ENCODE results near the gene TMEM164.

Gene TMEM164

DNA sequence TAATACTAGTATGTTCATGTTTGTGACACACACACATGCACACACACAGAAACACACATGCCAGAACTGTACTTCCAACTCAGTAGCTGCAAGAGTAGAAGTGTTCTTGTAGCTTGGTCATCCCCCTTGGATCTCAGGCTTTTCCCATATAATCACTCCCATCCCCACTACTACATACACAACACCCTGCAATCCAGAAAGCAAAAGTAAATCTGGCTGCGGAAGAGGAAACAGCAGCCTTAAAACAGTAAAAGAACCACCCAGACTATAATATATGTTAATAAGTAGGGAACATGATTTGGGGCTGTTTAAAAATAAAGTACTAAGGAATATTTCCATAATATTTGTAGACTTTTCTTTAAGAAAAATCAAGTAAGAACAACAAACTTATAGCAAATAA, 211.8 kb downstream of the TMEM164 start:
- H3K36me3 ChIP-seq (ENCODE audit: insufficient read depth), result no peaks in the 10 kb centered on the region
- H2AFZ ChIP-seq (ENCODE audit: low read depth), result no peak overlapping the region
- H3K79me2 ChIP-seq (ENCODE audit: insufficient read depth, low read depth), result peaks cover 11% of the 10 kb centered on the region; the same call in 1 of the 2 replicates
- H3K27me3 ChIP-seq (ENCODE audit: insufficient read depth, low read depth), result no peaks in the 10 kb centered on the region
- no peak overlapping the region for H3K4me2 ChIP-seq
- no peak overlapping the region for H3K27ac ChIP-seq
- H3K4me1 ChIP-seq (ENCODE audit: low read depth, poor library complexity, severe bottlenecking), result no peaks in the 10 kb centered on the region
- no peak overlapping the region for H3K9ac ChIP-seq
- TF ChIP-seq, protein P1, sequence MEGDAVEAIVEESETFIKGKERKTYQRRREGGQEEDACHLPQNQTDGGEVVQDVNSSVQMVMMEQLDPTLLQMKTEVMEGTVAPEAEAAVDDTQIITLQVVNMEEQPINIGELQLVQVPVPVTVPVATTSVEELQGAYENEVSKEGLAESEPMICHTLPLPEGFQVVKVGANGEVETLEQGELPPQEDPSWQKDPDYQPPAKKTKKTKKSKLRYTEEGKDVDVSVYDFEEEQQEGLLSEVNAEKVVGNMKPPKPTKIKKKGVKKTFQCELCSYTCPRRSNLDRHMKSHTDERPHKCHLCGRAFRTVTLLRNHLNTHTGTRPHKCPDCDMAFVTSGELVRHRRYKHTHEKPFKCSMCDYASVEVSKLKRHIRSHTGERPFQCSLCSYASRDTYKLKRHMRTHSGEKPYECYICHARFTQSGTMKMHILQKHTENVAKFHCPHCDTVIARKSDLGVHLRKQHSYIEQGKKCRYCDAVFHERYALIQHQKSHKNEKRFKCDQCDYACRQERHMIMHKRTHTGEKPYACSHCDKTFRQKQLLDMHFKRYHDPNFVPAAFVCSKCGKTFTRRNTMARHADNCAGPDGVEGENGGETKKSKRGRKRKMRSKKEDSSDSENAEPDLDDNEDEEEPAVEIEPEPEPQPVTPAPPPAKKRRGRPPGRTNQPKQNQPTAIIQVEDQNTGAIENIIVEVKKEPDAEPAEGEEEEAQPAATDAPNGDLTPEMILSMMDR (conservative IDR thresholded peaks at IDR 0.05; ENCODE audit: low read depth, low read length), result no peak
- no peaks in the 10 kb centered on the region for H4K20me1 ChIP-seq (ENCODE audit: insufficient read depth)
- no peak overlapping the region for H3K4me3 ChIP-seq (IDR thresholded peaks at IDR 0.05; ENCODE audit: insufficient read depth, low read depth, low read length)

DNA sequence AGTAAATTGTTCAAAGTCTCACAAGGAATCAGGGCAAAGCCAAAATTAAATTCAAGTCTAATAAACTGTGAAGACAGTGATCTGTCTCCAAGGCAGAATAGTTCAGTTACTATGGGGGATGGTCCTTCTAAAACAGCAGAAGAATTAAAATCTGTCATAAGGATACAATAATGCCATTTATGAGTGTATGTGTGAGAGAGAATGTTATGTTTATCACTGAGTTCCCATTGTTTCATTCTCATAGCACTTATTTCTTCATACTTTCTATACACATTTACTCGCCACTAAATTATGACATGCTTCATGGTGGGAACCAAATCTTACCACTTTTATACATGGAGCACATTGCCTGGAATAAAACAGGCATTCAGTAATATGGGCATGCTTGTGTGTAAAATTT, 212.5 kb downstream of the TMEM164 start:
- Histone ChIP-seq H3K27me3 (ENCODE audit: insufficient read depth, low read depth) (no peaks in the 10 kb centered on the region), H3K4me3 (IDR thresholded peaks at IDR 0.05; ENCODE audit: insufficient read depth, low read depth, low read length) (no peak overlapping the region), H3K36me3 (ENCODE audit: insufficient read depth) (no peaks in the 10 kb centered on the region), H4K20me1 (ENCODE audit: insufficient read depth) (no peaks in the 10 kb centered on the region), H3K9ac (no peak overlapping the region), H3K27ac (no peak overlapping the region), H3K4me2 (no peak overlapping the region), H2AFZ (ENCODE audit: low read depth) (no peak overlapping the region), H3K4me1 (ENCODE audit: low read depth, poor library complexity, severe bottlenecking) (peaks cover 6% of the 10 kb centered on the region), H3K79me2 (ENCODE audit: insufficient read depth, low read depth) (peaks cover 11% of the 10 kb centered on the region; the same call in 1 of the 2 replicates)
- TF ChIP-seq, protein P1 (conservative IDR thresholded peaks at IDR 0.05; ENCODE audit: low read depth, low read length), result no peak

DNA sequence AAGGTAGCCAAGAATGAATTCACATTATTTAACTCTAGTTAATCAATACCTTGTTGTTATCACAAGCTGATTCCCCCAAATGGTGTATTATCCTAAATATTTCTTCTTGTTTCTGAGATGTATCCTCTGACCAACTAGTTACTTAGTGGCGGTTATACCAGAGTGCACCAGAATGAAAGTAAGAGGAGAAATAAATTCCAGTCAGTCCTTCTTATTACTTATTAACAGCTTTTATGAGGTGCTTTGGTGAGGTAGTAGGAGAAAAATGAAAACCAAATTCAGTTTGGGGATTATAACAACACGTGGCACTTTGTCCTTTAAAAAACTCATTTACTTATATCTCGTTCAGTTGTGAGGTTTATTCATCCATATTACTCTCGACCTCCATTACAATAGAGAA, 213.1 kb downstream of the TMEM164 start:
- no peak overlapping the region for H3K4me3 ChIP-seq (IDR thresholded peaks at IDR 0.05; ENCODE audit: insufficient read depth, low read depth, low read length)
- no peak overlapping the region for H2AFZ ChIP-seq (ENCODE audit: low read depth)
- no peak overlapping the region for H3K27ac ChIP-seq
- H4K20me1 ChIP-seq (ENCODE audit: insufficient read depth), result no peaks in the 10 kb centered on the region
- H3K79me2 ChIP-seq (ENCODE audit: insufficient read depth, low read depth), result peaks cover 11% of the 10 kb centered on the region; the same call in 1 of the 2 replicates
- TF ChIP-seq, protein P1 (conservative IDR thresholded peaks at IDR 0.05; ENCODE audit: low read depth, low read length), result no peak
- H3K4me2 ChIP-seq, result no peak overlapping the region
- no peaks in the 10 kb centered on the region for H3K36me3 ChIP-seq (ENCODE audit: insufficient read depth)
- H3K9ac ChIP-seq, result no peak overlapping the region
- peaks cover 8% of the 10 kb centered on the region for H3K4me1 ChIP-seq (ENCODE audit: low read depth, poor library complexity, severe bottlenecking)
- no peaks in the 10 kb centered on the region for H3K27me3 ChIP-seq (ENCODE audit: insufficient read depth, low read depth)

DNA sequence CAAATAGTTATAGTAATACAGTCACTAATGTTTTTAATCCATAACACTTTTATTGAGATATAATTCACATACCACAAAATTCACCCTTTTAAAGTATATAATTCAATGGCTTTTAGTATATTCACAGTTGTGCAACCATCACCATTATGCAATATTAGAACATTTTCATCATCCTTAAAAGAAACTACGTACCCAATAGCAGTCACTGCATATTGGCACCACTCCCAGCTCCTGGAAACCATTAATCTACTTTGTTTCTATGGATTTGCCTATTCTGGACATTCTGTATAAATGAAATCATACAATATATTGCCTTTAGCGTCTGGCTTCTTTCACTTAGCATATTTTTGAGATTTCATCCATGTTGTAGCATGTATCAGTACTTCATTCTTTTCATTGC, 215.7 kb downstream of the TMEM164 start:
- H3K4me1 ChIP-seq (ENCODE audit: low read depth, poor library complexity, severe bottlenecking), result peaks cover 14% of the 10 kb centered on the region
- H3K4me3 ChIP-seq (IDR thresholded peaks at IDR 0.05; ENCODE audit: insufficient read depth, low read depth, low read length), result no peak overlapping the region
- no peaks in the 10 kb centered on the region for H3K36me3 ChIP-seq (ENCODE audit: insufficient read depth)
- H3K27ac ChIP-seq, result no peak overlapping the region
- TF ChIP-seq, protein P1 (conservative IDR thresholded peaks at IDR 0.05; ENCODE audit: low read depth, low read length), result no peak
- no peak overlapping the region for H3K4me2 ChIP-seq
- no peak overlapping the region for H3K9ac ChIP-seq
- H2AFZ ChIP-seq (ENCODE audit: low read depth), result no peak overlapping the region
- H3K27me3 ChIP-seq (ENCODE audit: insufficient read depth, low read depth), result no peaks in the 10 kb centered on the region
- no peaks in the 10 kb centered on the region for H4K20me1 ChIP-seq (ENCODE audit: insufficient read depth)
- peaks cover 15% of the 10 kb centered on the region; the same call in 1 of the 2 replicates for H3K79me2 ChIP-seq (ENCODE audit: insufficient read depth, low read depth)

Measured in KMS-11 (cell line).